Parathyroid adenoma (tissue), 2 donors: ENCODE measurements around the gene GNGT1.
A peak's percentile ranks its signal among the peaks of the same experiment; 100 is the strongest.
"Not testable (repeated sequence)": the region's sequence is repeated elsewhere in the genome, so short reads cannot be mapped to it uniquely, and the experiment has no call there.

ENCODE experiments used
- H2AFZ ChIP-seq: fragments of 300-600 bp; sonication (generic); one replicate; pipeline ENCODE4 v1.7.0; 2017; ENCODE audit warnings: antibody characterized with exemption, mild to moderate bottlenecking
- H3K27ac ChIP-seq: fragments of 300-600 bp; sonication (generic); one replicate; pipeline ENCODE4 v1.7.0; 2017
- H3K27me3 ChIP-seq: fragments of 300-600 bp; sonication (generic); one replicate; pipeline ENCODE4 v1.7.0; 2017; ENCODE audit warnings: low read length; ENCODE audit not compliant: control insufficient read depth, insufficient read depth
- H3K36me3 ChIP-seq: fragments of 300-600 bp; sonication (generic); one replicate; pipeline ENCODE4 v1.7.0; 2017; ENCODE audit warnings: low read length; ENCODE audit not compliant: control insufficient read depth, insufficient read depth
- H3K4me1 ChIP-seq: fragments of 300-600 bp; sonication (generic); one replicate; pipeline ENCODE4 v1.7.0; 2017; ENCODE audit warnings: control low read depth
- H3K4me2 ChIP-seq: fragments of 300-600 bp; sonication (generic); one replicate; pipeline ENCODE4 v1.7.0; 2017; ENCODE audit warnings: low read length
- H3K4me3 ChIP-seq: fragments of 300-600 bp; sonication (generic); one replicate; pipeline ENCODE4 v1.7.0; 2017; ENCODE audit warnings: low read depth, low read length
- H3K79me2 ChIP-seq: fragments of 300-600 bp; sonication (generic); one replicate; pipeline ENCODE4 v1.7.0; 2017; ENCODE audit warnings: control low read depth
- H3K9ac ChIP-seq: fragments of 300-600 bp; sonication (generic); one replicate; pipeline ENCODE4 v1.7.0; 2017; ENCODE audit warnings: mild to moderate bottlenecking
- H3K9me3 ChIP-seq: fragments of 300-600 bp; sonication (generic); one replicate; pipeline ENCODE4 v1.7.0; 2017; ENCODE audit warnings: low read length; ENCODE audit not compliant: control insufficient read depth
- CTCF ChIP-seq: fragments of 300-600 bp; sonication (generic); IDR thresholded peaks from one replicate; pipeline ENCODE4 v1.7.0; 2017; ENCODE audit warnings: antibody characterized with exemption, mild to moderate bottlenecking
- donor health status: primary hyperparathyroidism.

GNGT1 gene

GRCh38 chr7:93897680-93898079 lies 8.7 kb upstream of the GNGT1 start:
- no peak overlapping the region for H3K4me2 ChIP-seq
- H2AFZ ChIP-seq, result no peak overlapping the region
- no peak overlapping the region for H3K4me3 ChIP-seq
- H3K27ac ChIP-seq, result no peak overlapping the region
- no peaks in the 10 kb centered on the region for H3K27me3 ChIP-seq
- TF ChIP-seq CTCF, result no peak
- H3K36me3 ChIP-seq, result no peaks in the 10 kb centered on the region
- no peaks in the 10 kb centered on the region for H3K79me2 ChIP-seq
- no peaks in the 10 kb centered on the region for H3K9me3 ChIP-seq
- no peaks in the 10 kb centered on the region for H3K4me1 ChIP-seq
- no peak overlapping the region for H3K9ac ChIP-seq

GRCh38 chr7:93902777-93903423 lies 3.5 kb upstream of the GNGT1 start:
- peak; percentile 27 for TF ChIP-seq CTCF
- H3K79me2 ChIP-seq, result no peaks in the 10 kb centered on the region
- H2AFZ ChIP-seq, result no peak overlapping the region
- no peaks in the 10 kb centered on the region for H3K36me3 ChIP-seq
- H3K9me3 ChIP-seq, result no peaks in the 10 kb centered on the region
- no peaks in the 10 kb centered on the region for H3K4me1 ChIP-seq
- no peaks in the 10 kb centered on the region for H3K27me3 ChIP-seq
- no peak overlapping the region for H3K4me2 ChIP-seq
- H3K4me3 ChIP-seq, result no peak overlapping the region
- H3K9ac ChIP-seq, result no peak overlapping the region
- H3K27ac ChIP-seq, result no peak overlapping the region

GRCh38 chr7:93910076-93910994 lies 4.0 kb downstream of the GNGT1 start:
- no peak overlapping the region for H3K9ac ChIP-seq
- no peak overlapping the region for H2AFZ ChIP-seq
- H3K36me3 ChIP-seq, result no peaks in the 10 kb centered on the region
- H3K9me3 ChIP-seq, result no peaks in the 10 kb centered on the region
- no peaks in the 10 kb centered on the region for H3K27me3 ChIP-seq
- H3K4me2 ChIP-seq, result no peak overlapping the region
- H3K79me2 ChIP-seq, result no peaks in the 10 kb centered on the region
- no peak overlapping the region for H3K27ac ChIP-seq
- no peaks in the 10 kb centered on the region for H3K4me1 ChIP-seq
- TF ChIP-seq CTCF, result no peak
- no peak overlapping the region for H3K4me3 ChIP-seq

- not testable (repeated sequence) for H3K4me3 ChIP-seq, H3K79me2 ChIP-seq, H3K27ac ChIP-seq, H3K36me3 ChIP-seq, H3K4me1 ChIP-seq, H3K9ac ChIP-seq, H3K4me2 ChIP-seq, H3K9me3 ChIP-seq, H2AFZ ChIP-seq, H3K27me3 ChIP-seq
Measured at GRCh38 chr7:93911242-93911641, 4.9 kb downstream of the GNGT1 start.

GRCh38 chr7:93911661-93912060 lies 5.3 kb downstream of the GNGT1 start:
- H3K4me3 ChIP-seq, H3K79me2 ChIP-seq, H2AFZ ChIP-seq, H3K27ac ChIP-seq, H3K4me1 ChIP-seq, H3K27me3 ChIP-seq, H3K4me2 ChIP-seq, H3K9ac ChIP-seq, H3K36me3 ChIP-seq, H3K9me3 ChIP-seq: not testable (repeated sequence)
